Nephron (organoid): ENCODE data around the gene RAPSN.

Experiments used
- H3K27ac Mint-ChIP-seq, 3 experiments: 2 replicates each; pipeline ENCODE4 v1.8.0; 2020; ENCODE audit warnings: mixed read lengths in 3 of 3, mild to moderate bottlenecking in 2 of 3, moderate library complexity in 1 of 3
- H3K27me3 Mint-ChIP-seq: 2 replicates; pipeline ENCODE4 v1.8.0; 2021; ENCODE audit warnings: low read depth, mild to moderate bottlenecking, moderate library complexity, mixed read lengths
- H3K36me3 Mint-ChIP-seq: 2 replicates; pipeline ENCODE4 v1.8.0; 2020; ENCODE audit warnings: low read depth, mixed read lengths
- H3K4me1 Mint-ChIP-seq: 2 replicates; pipeline ENCODE4 v1.8.0; 2020; ENCODE audit warnings: mixed read lengths
- H3K4me3 Mint-ChIP-seq, 3 experiments: 2 replicates each; pipeline ENCODE4 v1.8.0; 2020; ENCODE audit warnings: mild to moderate bottlenecking in 3 of 3, mixed read lengths in 3 of 3, moderate library complexity in 2 of 3
- H3K9me3 Mint-ChIP-seq: 2 replicates; pipeline ENCODE4 v1.8.0; 2020; ENCODE audit warnings: mixed read lengths
- CTCF ChIP-seq, 3 experiments: fragments of 200-600 bp; sonication (generic); IDR thresholded peaks; one replicate each; pipeline ENCODE4 v1.5.0; 2021; ENCODE audit warnings: antibody characterized with exemption in 3 of 3; ENCODE audit not compliant: unreplicated experiment in 3 of 3

RAPSN gene

GRCh38 chr11:47418454-47419259 is 30.3 kb downstream of the RAPSN start:
- Mint-ChIP-seq H3K4me3 (no peak overlapping the region), H3K27me3 (no peaks in the 10 kb centered on the region), H3K4me1 (peaks cover 17% of the 10 kb centered on the region), H3K36me3 (peaks cover 46% of the 10 kb centered on the region), H3K27ac (no peak overlapping the region), H3K9me3 (no peaks in the 10 kb centered on the region)
- no peak for TF ChIP-seq CTCF (IDR thresholded peaks at IDR 0.05; ENCODE audit: unreplicated experiment in 3 of 3)

GRCh38 chr11:47417712-47418111 is 31.2 kb downstream of the RAPSN start:
- TF ChIP-seq CTCF (IDR thresholded peaks at IDR 0.05; ENCODE audit: unreplicated experiment in 3 of 3) = no peak
- no peaks in the 10 kb centered on the region for H3K27me3 Mint-ChIP-seq
- no peaks in the 10 kb centered on the region for H3K9me3 Mint-ChIP-seq
- peak overlapping the region in 1 of 3 experiments; percentile 23 for H3K4me3 Mint-ChIP-seq
- H3K27ac Mint-ChIP-seq = no peak overlapping the region
- H3K4me1 Mint-ChIP-seq = peaks cover 20% of the 10 kb centered on the region
- H3K36me3 Mint-ChIP-seq = peaks cover 41% of the 10 kb centered on the region

GRCh38 chr11:47415949-47416472 is 32.9 kb downstream of the RAPSN start:
- no peak for TF ChIP-seq CTCF (IDR thresholded peaks at IDR 0.05; ENCODE audit: unreplicated experiment in 3 of 3)
- Mint-ChIP-seq H3K4me1 (peaks cover 20% of the 10 kb centered on the region), H3K27me3 (no peaks in the 10 kb centered on the region), H3K27ac (peak overlapping the region in 2 of 3 experiments; percentile 83 to 86), H3K9me3 (no peaks in the 10 kb centered on the region), H3K36me3 (peaks cover 31% of the 10 kb centered on the region), H3K4me3 (no peak overlapping the region)

- Mint-ChIP-seq H3K27me3 (no peaks in the 10 kb centered on the region), H3K4me3 (peak overlapping the region in 1 of 3 experiments; percentile 35)
These were observed 33.7 kb downstream of the RAPSN start for GRCh38 chr11:47415091-47415854.

GRCh38 chr11:47414685-47415070 is 34.3 kb downstream of the RAPSN start:
- H3K4me3 Mint-ChIP-seq = no peak overlapping the region
- H3K27me3 Mint-ChIP-seq = no peaks in the 10 kb centered on the region
- TF ChIP-seq CTCF (IDR thresholded peaks at IDR 0.05; ENCODE audit: unreplicated experiment in 3 of 3) = no peak
- no peaks in the 10 kb centered on the region for H3K9me3 Mint-ChIP-seq
- peaks cover 20% of the 10 kb centered on the region for H3K4me1 Mint-ChIP-seq
- H3K36me3 Mint-ChIP-seq = peaks cover 24% of the 10 kb centered on the region
- no peak overlapping the region for H3K27ac Mint-ChIP-seq

More at GRCh38 chr11:47415091-47415854, 33.7 kb downstream of the RAPSN start:
- no peak for TF ChIP-seq CTCF (IDR thresholded peaks at IDR 0.05; ENCODE audit: unreplicated experiment in 3 of 3)
- Mint-ChIP-seq H3K36me3 (peaks cover 30% of the 10 kb centered on the region), H3K27ac (peak overlapping the region in 2 of 3 experiments; percentile 82 to 83), H3K9me3 (no peaks in the 10 kb centered on the region), H3K4me1 (peaks cover 20% of the 10 kb centered on the region)
